ENCODE measurements around the gene DNAH6.

The DNAH6 gene

DNA sequence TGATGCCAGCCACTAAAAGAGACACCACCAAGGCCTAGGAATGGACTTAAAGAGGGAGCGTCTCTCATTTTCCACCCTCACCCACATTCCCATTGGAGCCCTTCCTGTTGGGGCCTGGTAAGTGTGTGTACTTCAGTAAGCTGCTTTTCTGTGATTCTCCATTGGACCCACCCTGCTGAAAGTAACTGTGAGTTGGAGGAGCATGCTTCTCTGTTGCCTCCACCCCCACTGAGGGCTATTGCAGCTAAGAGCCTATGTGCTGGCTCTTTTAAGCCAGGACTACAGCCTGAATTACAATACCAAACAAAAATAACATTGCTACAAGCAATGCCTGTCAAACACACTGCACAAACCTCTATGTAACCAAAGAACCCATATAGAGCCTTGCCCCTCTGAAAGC is 283.5 kb downstream of the DNAH6 start:
- Histone ChIP-seq H3K79me2 (ENCODE audit: control insufficient read depth, insufficient read depth, low read length) (no peaks in the 10 kb centered on the region), H2BK5ac (ENCODE audit: low read length) (no peak overlapping the region), H3K4me1 (ENCODE audit: control insufficient read depth, low read depth, low read length) (no peaks in the 10 kb centered on the region), H3K27ac (ENCODE audit: low read depth, low read length) (no peak overlapping the region), H4K5ac (ENCODE audit: low read length) (no peak overlapping the region), H3K4me2 (ENCODE audit: low read length) (no peak overlapping the region), H3K18ac (ENCODE audit: low read length) (no peak overlapping the region), H3K23ac (ENCODE audit: low read length) (no peak overlapping the region), H3K9ac (ENCODE audit: low read length) (no peak overlapping the region), H3K4ac (ENCODE audit: low read depth, low read length) (no peak overlapping the region), H2BK15ac (replicated peaks; ENCODE audit: low read depth) (no peak overlapping the region), H3K56ac (ENCODE audit: low read length) (no peak overlapping the region), H3K27me3 (ENCODE audit: insufficient read depth, low read length, poor library complexity) (no peaks in the 10 kb centered on the region), H2AK5ac (ENCODE audit: low read length) (no peak overlapping the region), H3K36me3 (ENCODE audit: control insufficient read depth, insufficient read depth, low read length) (no peaks in the 10 kb centered on the region), H2BK120ac (ENCODE audit: low read depth, low read length) (no peak overlapping the region), H3K4me3 (ENCODE audit: low read length) (no peak overlapping the region), H3K79me1 (ENCODE audit: low read length) (no peaks in the 10 kb centered on the region), H4K8ac (ENCODE audit: low read depth, low read length) (no peak overlapping the region)
- WGBS (ENCODE audit: extremely low coverage, insufficient coverage, low lambda C conversion rate): no CpG with 5 or more reads among the region's 1 CpG
- no peak for DNase-seq

DNA sequence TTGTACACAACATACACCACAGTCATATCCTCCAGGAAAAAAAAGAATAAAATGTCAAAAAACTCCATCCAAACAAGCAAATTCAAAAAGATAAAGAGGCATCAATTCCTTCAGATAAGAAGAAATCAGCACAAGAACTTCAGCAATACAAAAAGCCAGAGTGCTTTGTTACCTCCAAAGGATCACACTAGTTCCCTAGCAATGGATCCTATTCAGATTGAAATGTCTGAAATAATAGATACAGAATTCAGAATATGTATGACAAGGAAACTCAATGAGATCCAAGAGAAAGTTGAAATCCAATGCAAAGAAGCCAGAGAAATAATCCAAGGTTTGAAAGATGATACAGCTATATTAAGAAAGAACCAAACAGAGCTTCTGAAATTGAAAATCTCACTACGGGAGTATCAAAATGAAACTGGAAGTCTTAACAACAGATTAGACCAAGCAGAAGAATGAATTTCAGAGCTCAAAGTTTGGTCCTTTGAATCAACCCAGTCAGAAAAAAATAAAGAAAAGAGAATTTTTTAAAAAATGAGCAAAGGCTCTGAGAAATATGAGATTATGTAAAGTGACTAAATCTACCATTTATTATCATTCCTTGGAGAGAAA is 284.0 kb downstream of the DNAH6 start:
- H3K27me3 ChIP-seq (ENCODE audit: insufficient read depth, low read length, poor library complexity): no peaks in the 10 kb centered on the region
- H2BK5ac ChIP-seq (ENCODE audit: low read length): no peak overlapping the region
- H3K18ac ChIP-seq (ENCODE audit: low read length): no peak overlapping the region
- H3K4me3 ChIP-seq (ENCODE audit: low read length): no peak overlapping the region
- no peaks in the 10 kb centered on the region for H3K4me1 ChIP-seq (ENCODE audit: control insufficient read depth, low read depth, low read length)
- H3K56ac ChIP-seq (ENCODE audit: low read length): no peak overlapping the region
- H2BK15ac ChIP-seq (replicated peaks; ENCODE audit: low read depth): no peak overlapping the region
- H3K4me2 ChIP-seq (ENCODE audit: low read length): no peak overlapping the region
- no peaks in the 10 kb centered on the region for H3K36me3 ChIP-seq (ENCODE audit: control insufficient read depth, insufficient read depth, low read length)
- H2AK5ac ChIP-seq (ENCODE audit: low read length): no peak overlapping the region
- H3K79me2 ChIP-seq (ENCODE audit: control insufficient read depth, insufficient read depth, low read length): no peaks in the 10 kb centered on the region
- H3K79me1 ChIP-seq (ENCODE audit: low read length): no peaks in the 10 kb centered on the region
- H3K9ac ChIP-seq (ENCODE audit: low read length): no peak overlapping the region
- H3K23ac ChIP-seq (ENCODE audit: low read length): no peak overlapping the region
- DNase-seq: no peak
- no peak overlapping the region for H4K8ac ChIP-seq (ENCODE audit: low read depth, low read length)
- no CpG with 5 or more reads among the region's 1 CpG for WGBS (ENCODE audit: extremely low coverage, insufficient coverage, low lambda C conversion rate)
- H2BK120ac ChIP-seq (ENCODE audit: low read depth, low read length): no peak overlapping the region
- H4K5ac ChIP-seq (ENCODE audit: low read length): no peak overlapping the region
- H3K27ac ChIP-seq (ENCODE audit: low read depth, low read length): no peak overlapping the region
- no peak overlapping the region for H3K4ac ChIP-seq (ENCODE audit: low read depth, low read length)

DNA sequence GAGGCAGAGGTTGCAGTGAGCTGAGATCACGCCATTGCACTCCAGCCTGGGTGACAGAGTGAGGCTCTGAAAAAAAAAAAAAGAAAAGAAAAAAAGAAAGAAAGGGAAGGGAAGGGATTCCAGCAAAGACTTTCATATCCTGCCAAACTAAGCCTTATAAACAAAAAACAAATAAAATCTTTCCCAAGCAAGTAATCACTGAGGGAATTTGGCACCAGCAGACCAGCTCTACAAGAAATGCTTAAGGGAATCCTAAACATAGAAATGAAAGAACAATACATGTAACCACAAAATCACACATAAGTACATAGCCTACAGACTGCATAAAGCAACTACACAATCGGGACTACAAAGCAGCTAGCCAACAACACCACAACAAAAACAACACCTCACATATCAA is 285.5 kb downstream of the DNAH6 start:
- no peak for DNase-seq
- no peak overlapping the region for H3K4me3 ChIP-seq (ENCODE audit: low read length)
- no peak overlapping the region for H2AK5ac ChIP-seq (ENCODE audit: low read length)
- H3K36me3 ChIP-seq (ENCODE audit: control insufficient read depth, insufficient read depth, low read length): no peaks in the 10 kb centered on the region
- no peak overlapping the region for H3K56ac ChIP-seq (ENCODE audit: low read length)
- no peaks in the 10 kb centered on the region for H3K27me3 ChIP-seq (ENCODE audit: insufficient read depth, low read length, poor library complexity)
- no peak overlapping the region for H2BK5ac ChIP-seq (ENCODE audit: low read length)
- no peak overlapping the region for H3K18ac ChIP-seq (ENCODE audit: low read length)
- H3K4me2 ChIP-seq (ENCODE audit: low read length): no peak overlapping the region
- no peaks in the 10 kb centered on the region for H3K4me1 ChIP-seq (ENCODE audit: control insufficient read depth, low read depth, low read length)
- no peak overlapping the region for H2BK15ac ChIP-seq (replicated peaks; ENCODE audit: low read depth)
- no peaks in the 10 kb centered on the region for H3K79me1 ChIP-seq (ENCODE audit: low read length)
- no peaks in the 10 kb centered on the region for H3K79me2 ChIP-seq (ENCODE audit: control insufficient read depth, insufficient read depth, low read length)
- no peak overlapping the region for H3K4ac ChIP-seq (ENCODE audit: low read depth, low read length)
- H4K5ac ChIP-seq (ENCODE audit: low read length): no peak overlapping the region
- WGBS (ENCODE audit: extremely low coverage, insufficient coverage, low lambda C conversion rate): no CpG with 5 or more reads among the region's 2 CpGs
- no peak overlapping the region for H3K27ac ChIP-seq (ENCODE audit: low read depth, low read length)
- H3K9ac ChIP-seq (ENCODE audit: low read length): no peak overlapping the region
- H3K23ac ChIP-seq (ENCODE audit: low read length): no peak overlapping the region
- no peak overlapping the region for H2BK120ac ChIP-seq (ENCODE audit: low read depth, low read length)
- no peak overlapping the region for H4K8ac ChIP-seq (ENCODE audit: low read depth, low read length)

DNA sequence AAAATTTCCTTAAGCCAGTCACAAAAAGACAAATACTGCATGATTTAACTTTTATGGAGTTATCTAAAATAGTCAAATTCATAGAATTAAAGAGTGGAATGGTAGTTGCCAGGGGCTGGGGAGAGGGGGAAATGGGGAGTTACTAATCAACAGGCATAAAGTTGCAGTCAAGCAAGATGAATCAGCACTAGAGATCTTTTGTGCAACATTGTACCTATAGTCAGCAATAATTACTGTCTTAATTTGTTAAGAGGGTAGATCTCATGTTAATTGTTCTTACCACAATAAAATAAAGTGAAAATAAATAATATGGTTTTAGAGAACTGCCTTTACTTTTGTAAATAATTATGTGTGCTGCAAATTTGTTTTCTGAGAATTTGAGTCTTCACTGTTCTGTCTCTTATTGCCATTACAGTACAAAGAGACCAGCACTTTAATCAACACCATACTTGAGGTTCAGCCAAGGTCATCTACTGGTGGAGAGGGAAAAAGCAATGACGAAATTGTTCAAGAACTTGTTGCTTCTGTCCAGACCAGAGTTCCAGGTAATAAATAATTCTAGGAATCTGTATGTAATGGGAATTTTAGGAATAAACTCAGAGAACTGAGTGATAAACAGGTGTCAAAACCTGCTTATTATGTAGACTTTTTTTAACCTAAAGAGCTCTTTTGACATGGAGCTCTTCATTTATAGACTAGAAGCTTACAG is 289.1 kb downstream of the DNAH6 start:
- no peak for DNase-seq
- Histone ChIP-seq H3K4ac (ENCODE audit: low read depth, low read length) (no peak overlapping the region), H3K27ac (ENCODE audit: low read depth, low read length) (no peak overlapping the region), H3K23ac (ENCODE audit: low read length) (no peak overlapping the region), H4K5ac (ENCODE audit: low read length) (no peak overlapping the region), H2BK5ac (ENCODE audit: low read length) (no peak overlapping the region), H2AK5ac (ENCODE audit: low read length) (no peak overlapping the region), H2BK15ac (replicated peaks; ENCODE audit: low read depth) (no peak overlapping the region), H3K4me2 (ENCODE audit: low read length) (no peak overlapping the region), H3K27me3 (ENCODE audit: insufficient read depth, low read length, poor library complexity) (no peaks in the 10 kb centered on the region), H3K56ac (ENCODE audit: low read length) (no peak overlapping the region), H2BK120ac (ENCODE audit: low read depth, low read length) (no peak overlapping the region), H3K36me3 (ENCODE audit: control insufficient read depth, insufficient read depth, low read length) (no peaks in the 10 kb centered on the region), H3K79me1 (ENCODE audit: low read length) (no peaks in the 10 kb centered on the region), H3K79me2 (ENCODE audit: control insufficient read depth, insufficient read depth, low read length) (no peaks in the 10 kb centered on the region), H3K4me3 (ENCODE audit: low read length) (no peak overlapping the region), H3K18ac (ENCODE audit: low read length) (no peak overlapping the region), H4K8ac (ENCODE audit: low read depth, low read length) (no peak overlapping the region), H3K4me1 (ENCODE audit: control insufficient read depth, low read depth, low read length) (no peaks in the 10 kb centered on the region), H3K9ac (ENCODE audit: low read length) (no peak overlapping the region)
- no CpG with 5 or more reads among the region's 1 CpG for WGBS (ENCODE audit: extremely low coverage, insufficient coverage, low lambda C conversion rate)

DNA sequence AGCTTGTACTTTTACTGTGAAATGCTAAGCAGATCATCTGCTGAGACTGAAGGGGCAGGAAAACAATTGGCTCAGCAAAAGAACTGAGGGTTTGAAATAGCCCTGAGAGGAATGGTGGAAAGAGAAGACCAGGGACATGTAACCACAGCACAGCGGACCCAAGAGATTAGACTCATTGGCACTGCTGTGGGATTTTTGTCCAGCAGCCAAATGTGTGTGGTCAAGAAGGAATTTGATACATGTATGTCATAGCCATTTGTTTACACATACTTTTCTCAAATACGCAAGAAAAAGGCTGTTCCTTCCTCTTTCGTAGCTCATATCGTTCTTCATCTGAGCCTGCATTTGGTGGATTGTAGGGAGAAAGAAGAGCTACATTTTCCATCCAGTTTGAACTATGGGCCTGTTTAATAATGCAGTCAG is 290.8 kb downstream of the DNAH6 start:
- H2BK15ac ChIP-seq (replicated peaks; ENCODE audit: low read depth): no peak overlapping the region
- H3K18ac ChIP-seq (ENCODE audit: low read length): no peak overlapping the region
- H4K5ac ChIP-seq (ENCODE audit: low read length): no peak overlapping the region
- no CpG with 5 or more reads among the region's 4 CpGs for WGBS (ENCODE audit: extremely low coverage, insufficient coverage, low lambda C conversion rate)
- H2BK120ac ChIP-seq (ENCODE audit: low read depth, low read length): no peak overlapping the region
- no peak overlapping the region for H3K4me3 ChIP-seq (ENCODE audit: low read length)
- H2BK5ac ChIP-seq (ENCODE audit: low read length): no peak overlapping the region
- no peak overlapping the region for H3K23ac ChIP-seq (ENCODE audit: low read length)
- no peaks in the 10 kb centered on the region for H3K4me1 ChIP-seq (ENCODE audit: control insufficient read depth, low read depth, low read length)
- H3K4me2 ChIP-seq (ENCODE audit: low read length): no peak overlapping the region
- no peak overlapping the region for H3K4ac ChIP-seq (ENCODE audit: low read depth, low read length)
- no peak overlapping the region for H3K56ac ChIP-seq (ENCODE audit: low read length)
- no peaks in the 10 kb centered on the region for H3K79me2 ChIP-seq (ENCODE audit: control insufficient read depth, insufficient read depth, low read length)
- H3K9ac ChIP-seq (ENCODE audit: low read length): no peak overlapping the region
- H3K27me3 ChIP-seq (ENCODE audit: insufficient read depth, low read length, poor library complexity): no peaks in the 10 kb centered on the region
- H3K79me1 ChIP-seq (ENCODE audit: low read length): no peaks in the 10 kb centered on the region
- DNase-seq: no peak
- no peaks in the 10 kb centered on the region for H3K36me3 ChIP-seq (ENCODE audit: control insufficient read depth, insufficient read depth, low read length)
- no peak overlapping the region for H3K27ac ChIP-seq (ENCODE audit: low read depth, low read length)
- H2AK5ac ChIP-seq (ENCODE audit: low read length): no peak overlapping the region
- no peak overlapping the region for H4K8ac ChIP-seq (ENCODE audit: low read depth, low read length)

DNA sequence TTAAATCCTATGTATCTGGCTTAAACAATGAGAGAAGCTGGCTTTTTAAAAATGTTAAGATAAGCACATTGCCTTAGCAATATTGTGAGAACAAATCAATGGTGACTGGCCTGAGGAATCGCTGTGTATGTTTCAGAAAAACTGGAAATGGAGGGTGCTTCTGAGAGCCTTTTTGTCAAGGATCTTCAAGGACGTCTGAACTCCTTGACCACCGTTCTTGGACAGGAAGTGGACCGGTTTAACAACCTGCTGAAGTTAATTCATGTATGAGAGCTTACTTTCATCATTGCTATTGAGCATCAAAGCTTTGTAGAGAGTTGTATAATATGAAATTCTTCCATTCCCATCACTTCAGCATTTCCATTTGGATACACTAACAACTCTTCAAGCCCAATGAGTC is 292.0 kb downstream of the DNAH6 start:
- Histone ChIP-seq H3K36me3 (ENCODE audit: control insufficient read depth, insufficient read depth, low read length) (no peaks in the 10 kb centered on the region), H4K5ac (ENCODE audit: low read length) (no peak overlapping the region), H2BK15ac (replicated peaks; ENCODE audit: low read depth) (no peak overlapping the region), H3K9ac (ENCODE audit: low read length) (no peak overlapping the region), H2BK5ac (ENCODE audit: low read length) (no peak overlapping the region), H3K79me1 (ENCODE audit: low read length) (no peaks in the 10 kb centered on the region), H2AK5ac (ENCODE audit: low read length) (no peak overlapping the region), H3K4ac (ENCODE audit: low read depth, low read length) (no peak overlapping the region), H3K23ac (ENCODE audit: low read length) (no peak overlapping the region), H3K4me1 (ENCODE audit: control insufficient read depth, low read depth, low read length) (no peaks in the 10 kb centered on the region), H4K8ac (ENCODE audit: low read depth, low read length) (no peak overlapping the region), H3K79me2 (ENCODE audit: control insufficient read depth, insufficient read depth, low read length) (no peaks in the 10 kb centered on the region), H3K4me3 (ENCODE audit: low read length) (no peak overlapping the region), H3K18ac (ENCODE audit: low read length) (no peak overlapping the region), H3K4me2 (ENCODE audit: low read length) (no peak overlapping the region), H3K27me3 (ENCODE audit: insufficient read depth, low read length, poor library complexity) (no peaks in the 10 kb centered on the region), H3K56ac (ENCODE audit: low read length) (no peak overlapping the region), H2BK120ac (ENCODE audit: low read depth, low read length) (no peak overlapping the region), H3K27ac (ENCODE audit: low read depth, low read length) (no peak overlapping the region)
- WGBS (ENCODE audit: extremely low coverage, insufficient coverage, low lambda C conversion rate): no CpG with 5 or more reads among the region's 4 CpGs
- no peak for DNase-seq
